Pancreas (tissue), 10 donors: Measurements from ENCODE around the gene PTGFRN. TPM values are rescaled to one million over a fixed set of nuclear protein-coding genes. Genes with fewer than 3 reads are reported as not detected.

ENCODE experiments used
- ATAC-seq, 4 donors: fragments of 200-7000 bp; cut with Tn5 transposase; one replicate each; pipeline versions ENCODE4 v1.8.0 to v1.9.1; 2020; ENCODE audit warnings: mild to moderate bottlenecking in 4 of 4, moderate library complexity in 4 of 4
- DNase-seq, 6 donors: peaks; one replicate each; pipeline ENCODE4 v3.0.0-alpha.2; 2020
- FAIRE-seq: peaks from 2 replicates; lab custom pipeline; 2012; peaks lifted over from hg19 to GRCh38; lab: Jason Lieb, UNC
- H3K27ac ChIP-seq, 4 donors: fragments of 200-600 bp; sonication (generic); 1 replicate in 3 of 4; 2 replicates in 1 of 4; pipeline versions ENCODE4 v1.5.0 to v1.8.0; 2020
- H3K27me3 ChIP-seq, 4 donors: fragments of 200-600 bp; one replicate each; pipeline ENCODE4 v1.8.0; 2021
- H3K36me3 ChIP-seq, 3 donors: fragments of 200-600 bp; sonication (generic) in 1 of 3; one replicate each; pipeline versions ENCODE4 v1.5.0 to v1.8.0; 2020 to 2021
- H3K4me1 ChIP-seq, 3 donors: fragments of 200-600 bp; one replicate each; pipeline ENCODE4 v1.8.0; 2021
- H3K4me3 ChIP-seq, 4 donors: fragments of 200-600 bp; sonication (generic) in 2 of 4; one replicate each; pipeline versions ENCODE4 v1.5.0 to v1.8.0; 2020 to 2021
- H3K9me3 ChIP-seq, 4 donors: fragments of 200-600 bp; one replicate each; pipeline ENCODE4 v1.8.0; 2021
- WGBS, 2 donors: extraction: QIAGEN DNeasy Blood & Tissue Kit; methylation state at CpG; one replicate each; pipeline ENCODE4 v1.1.7; 2013; 5-methylcytosine and 5-hydroxymethylcytosine counted together
- intact Hi-C, 3 donors: fragments of 100-400 bp; cut with DNase I; formaldehyde crosslinking; loops; one replicate each; pipeline versions ENCODE4 v1.11.1 to v1.14.2; 2022
- polyA plus RNA-seq, 2 donors: library from polyadenylated mRNA; stranded (reverse); fragments of 200-250 nt; gene quantifications; one replicate each; pipeline ENCODE4 v1.2.3, GENCODE V29; 2013
- total RNA-seq, 6 donors: library from RNA; stranded (reverse); fragmentation: NEBNext Ultra II Directional in 4 of 6; extraction: Animal tissue kit (Norgen Biotek cat#: 25700) in 4 of 6; gene quantifications; one replicate each; pipeline versions ENCODE4 v1.2.1 to v1.2.4, GENCODE V29; 2021 to 2023
- TF ChIP-seq, protein P1 (sequence below), 4 donors: fragments of 200-600 bp; sonication (generic) in 3 of 4; IDR thresholded peaks; one replicate each; pipeline versions ENCODE4 v1.5.0 to v1.8.0; 2021; ENCODE audit warnings: antibody characterized with exemption in 4 of 4
- donor health status: healthy with polysubstance abuse.
- donor health status: DM: no; HTN: no; CAD: no; lungs with moderate emphysema.
- donor health status: DM: no; HTN: no; CAD: no.
- donor health status: control.
- donor health status: control.
- donor health status: Bipolar disorder and iron deficiency.
- donor health status: DM: yes; HTN: yes; CAD: no.
- donor health status: DM: no; HTN: no; CAD: no.
- donor health status: DM: no; HTN: no; CAD: no.
- donor health status: DM: yes; HTN: yes; CAD: no.

The PTGFRN gene
- total and polyA plus RNA-seq, 8 donors: 9.9 to 62.0 (median 21.3) TPM

DNA sequence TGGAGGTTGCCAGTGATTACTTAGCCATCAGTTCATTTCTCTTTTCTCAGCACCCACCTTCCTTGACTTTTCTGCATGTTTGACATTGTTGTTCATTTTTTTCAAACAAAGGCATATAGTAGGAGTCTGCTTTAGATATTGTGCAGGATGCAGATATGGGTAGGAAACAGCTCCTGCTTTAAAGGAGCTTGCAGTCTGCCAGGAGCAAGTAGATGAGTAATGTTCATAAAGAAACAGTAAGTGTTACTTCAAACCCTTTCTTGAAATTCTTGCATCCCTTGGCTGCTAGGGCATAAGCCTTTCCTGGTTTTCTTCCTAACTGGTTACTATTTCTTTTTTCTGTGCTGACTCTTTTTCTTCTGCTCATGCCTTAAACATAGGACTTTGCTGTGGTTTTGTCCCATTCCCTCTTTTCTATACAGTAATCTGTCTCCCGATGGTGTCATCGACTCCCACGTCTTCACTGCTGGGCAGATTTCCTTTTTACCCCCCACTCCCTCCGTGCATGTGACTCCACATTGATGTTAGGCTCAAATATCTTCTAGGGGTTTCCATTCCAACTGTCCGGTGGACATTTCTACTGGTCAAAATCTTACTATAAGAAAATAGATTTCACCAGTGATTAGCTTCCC, 20.4 kb downstream of the PTGFRN start:
- DNase-seq (no peak), FAIRE-seq (no peak), ATAC-seq (no peak)
- H3K36me3 ChIP-seq: no peaks in the 10 kb centered on the region
- no peaks in the 10 kb centered on the region for H3K9me3 ChIP-seq
- H3K4me3 ChIP-seq: no peak overlapping the region
- H3K27ac ChIP-seq: no peak overlapping the region
- no peaks in the 10 kb centered on the region for H3K27me3 ChIP-seq
- TF ChIP-seq, protein P1, sequence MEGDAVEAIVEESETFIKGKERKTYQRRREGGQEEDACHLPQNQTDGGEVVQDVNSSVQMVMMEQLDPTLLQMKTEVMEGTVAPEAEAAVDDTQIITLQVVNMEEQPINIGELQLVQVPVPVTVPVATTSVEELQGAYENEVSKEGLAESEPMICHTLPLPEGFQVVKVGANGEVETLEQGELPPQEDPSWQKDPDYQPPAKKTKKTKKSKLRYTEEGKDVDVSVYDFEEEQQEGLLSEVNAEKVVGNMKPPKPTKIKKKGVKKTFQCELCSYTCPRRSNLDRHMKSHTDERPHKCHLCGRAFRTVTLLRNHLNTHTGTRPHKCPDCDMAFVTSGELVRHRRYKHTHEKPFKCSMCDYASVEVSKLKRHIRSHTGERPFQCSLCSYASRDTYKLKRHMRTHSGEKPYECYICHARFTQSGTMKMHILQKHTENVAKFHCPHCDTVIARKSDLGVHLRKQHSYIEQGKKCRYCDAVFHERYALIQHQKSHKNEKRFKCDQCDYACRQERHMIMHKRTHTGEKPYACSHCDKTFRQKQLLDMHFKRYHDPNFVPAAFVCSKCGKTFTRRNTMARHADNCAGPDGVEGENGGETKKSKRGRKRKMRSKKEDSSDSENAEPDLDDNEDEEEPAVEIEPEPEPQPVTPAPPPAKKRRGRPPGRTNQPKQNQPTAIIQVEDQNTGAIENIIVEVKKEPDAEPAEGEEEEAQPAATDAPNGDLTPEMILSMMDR (IDR thresholded peaks at IDR 0.05): no peak
- peaks cover 0 to 4% (median 0%) of the 10 kb centered on the region in 3 donors for H3K4me1 ChIP-seq
- intact Hi-C loops: no loop called here
- 93 to 98% methylated on average over 5 of the region's 5 CpGs for WGBS, 2 donors

GRCh38 chr1:116931016-116931918, 21.6 kb downstream of the PTGFRN start:
- intact Hi-C loops: no loop called here
- no peak for FAIRE-seq
- 65 to 68% methylated on average over 7 of the region's 7 CpGs for WGBS, 2 donors

DNA sequence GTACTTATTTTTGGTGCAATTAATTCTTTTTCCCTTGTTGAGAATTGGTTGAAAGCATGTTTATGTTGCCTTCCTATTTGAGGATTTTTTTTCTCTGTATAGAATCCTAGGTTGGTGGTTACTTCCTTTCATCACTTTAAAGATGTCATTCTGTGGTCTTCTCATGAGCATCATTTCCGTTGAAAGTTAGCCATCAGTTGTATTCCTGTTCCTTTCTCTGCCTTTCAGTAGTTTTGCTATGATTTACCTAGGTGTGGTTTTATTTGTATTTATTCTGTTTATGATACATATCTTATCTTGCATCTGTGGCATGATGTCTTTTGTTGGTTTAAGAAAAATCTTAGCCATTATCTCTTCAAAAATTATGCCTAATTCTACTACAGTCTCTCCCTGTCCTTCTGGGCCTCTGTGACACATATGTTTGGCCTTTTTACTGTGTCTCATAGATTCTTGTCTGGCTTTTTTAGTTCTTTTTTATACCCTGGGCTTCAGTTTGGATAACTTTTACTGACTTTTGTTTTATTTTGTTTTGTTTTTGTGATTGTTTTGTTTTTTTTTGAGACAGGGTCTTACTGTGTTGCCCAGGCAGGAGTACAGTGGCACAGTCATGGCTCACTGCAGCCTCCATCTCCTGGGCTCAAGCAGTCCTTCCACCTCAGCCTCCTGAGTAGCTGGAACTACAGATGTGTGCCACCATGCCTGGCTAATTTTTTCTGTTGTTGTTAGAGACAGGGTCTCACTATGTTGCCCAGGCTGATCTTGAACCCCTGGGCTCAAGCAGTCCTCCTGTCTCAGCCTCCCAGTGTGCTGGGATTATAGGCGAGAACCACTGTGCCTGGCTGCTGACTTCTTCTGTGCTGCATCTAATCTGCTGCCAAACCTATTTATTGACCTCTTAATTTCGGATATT, 24.1 kb downstream of the PTGFRN start:
- peaks cover 0 to 4% (median 0%) of the 10 kb centered on the region in 3 donors for H3K4me1 ChIP-seq
- no peak overlapping the region for H3K27ac ChIP-seq
- H3K9me3 ChIP-seq: no peaks in the 10 kb centered on the region
- TF ChIP-seq, protein P1 (IDR thresholded peaks at IDR 0.05): no peak
- H3K36me3 ChIP-seq: no peaks in the 10 kb centered on the region
- H3K4me3 ChIP-seq: no peak overlapping the region
- FAIRE-seq (no peak), DNase-seq (no peak), ATAC-seq (no peak)
- intact Hi-C loops: no loop called here
- 87 to 91% methylated on average over 3 of the region's 3 CpGs for WGBS, 2 donors
- no peaks in the 10 kb centered on the region for H3K27me3 ChIP-seq

More at GRCh38 chr1:116931016-116931918, 21.6 kb downstream of the PTGFRN start:
- no peaks in the 10 kb centered on the region for H3K36me3 ChIP-seq
- no peak overlapping the region for H3K4me3 ChIP-seq
- no peak overlapping the region for H3K27ac ChIP-seq
- ATAC-seq (no peak), DNase-seq (no peak)
- H3K27me3 ChIP-seq: no peaks in the 10 kb centered on the region
- H3K9me3 ChIP-seq: no peaks in the 10 kb centered on the region
- H3K4me1 ChIP-seq: peaks cover 0 to 4% (median 0%) of the 10 kb centered on the region in 3 donors
- TF ChIP-seq, protein P1 (IDR thresholded peaks at IDR 0.05): no peak

- Histone ChIP-seq H3K4me3 (no peak overlapping the region), H3K36me3 (no peaks in the 10 kb centered on the region), H3K4me1 (peaks cover 0 to 4% (median 0%) of the 10 kb centered on the region in 3 donors), H3K27me3 (no peaks in the 10 kb centered on the region), H3K27ac (no peak overlapping the region), H3K9me3 (no peaks in the 10 kb centered on the region)
- WGBS, 2 donors: 49 to 64% methylated on average over 3 of the region's 3 CpGs
- intact Hi-C loops: no loop called here
- FAIRE-seq (no peak), ATAC-seq (peak in 1 of 4 donors; percentile 48), DNase-seq (no peak)
- TF ChIP-seq, protein P1 (IDR thresholded peaks at IDR 0.05): no peak
Observed at GRCh38 chr1:116934586-116935207, 25.0 kb downstream of the PTGFRN start.
